ENCODE data around the gene NCAM2.

NCAM2 gene

DNA sequence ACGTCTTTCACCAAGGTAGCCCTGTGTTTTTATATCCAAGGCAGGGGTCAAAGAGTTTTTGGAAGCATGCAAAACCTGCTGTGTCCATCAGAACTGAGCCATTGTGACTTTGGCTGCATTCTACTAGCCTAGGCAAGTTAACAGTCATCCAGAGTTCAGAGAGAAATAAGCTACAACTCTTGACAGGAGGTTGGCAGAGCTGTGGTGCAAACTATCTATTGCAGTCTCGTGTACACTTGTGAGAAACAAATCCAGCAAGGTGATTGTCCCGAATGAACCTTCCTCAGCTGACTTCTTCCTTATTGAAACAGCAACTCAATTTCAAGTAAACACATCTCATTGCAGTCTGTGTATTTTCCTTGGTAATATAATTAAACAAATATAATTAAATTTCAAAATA is 124.5 kb downstream of the NCAM2 start:
- ChIA-PET CTCF (no interaction called here), POLR2A (no interaction called here)
- TF ChIP-seq, protein P1, sequence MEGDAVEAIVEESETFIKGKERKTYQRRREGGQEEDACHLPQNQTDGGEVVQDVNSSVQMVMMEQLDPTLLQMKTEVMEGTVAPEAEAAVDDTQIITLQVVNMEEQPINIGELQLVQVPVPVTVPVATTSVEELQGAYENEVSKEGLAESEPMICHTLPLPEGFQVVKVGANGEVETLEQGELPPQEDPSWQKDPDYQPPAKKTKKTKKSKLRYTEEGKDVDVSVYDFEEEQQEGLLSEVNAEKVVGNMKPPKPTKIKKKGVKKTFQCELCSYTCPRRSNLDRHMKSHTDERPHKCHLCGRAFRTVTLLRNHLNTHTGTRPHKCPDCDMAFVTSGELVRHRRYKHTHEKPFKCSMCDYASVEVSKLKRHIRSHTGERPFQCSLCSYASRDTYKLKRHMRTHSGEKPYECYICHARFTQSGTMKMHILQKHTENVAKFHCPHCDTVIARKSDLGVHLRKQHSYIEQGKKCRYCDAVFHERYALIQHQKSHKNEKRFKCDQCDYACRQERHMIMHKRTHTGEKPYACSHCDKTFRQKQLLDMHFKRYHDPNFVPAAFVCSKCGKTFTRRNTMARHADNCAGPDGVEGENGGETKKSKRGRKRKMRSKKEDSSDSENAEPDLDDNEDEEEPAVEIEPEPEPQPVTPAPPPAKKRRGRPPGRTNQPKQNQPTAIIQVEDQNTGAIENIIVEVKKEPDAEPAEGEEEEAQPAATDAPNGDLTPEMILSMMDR (IDR thresholded peaks at IDR 0.05; ENCODE audit: control extremely low read depth, extremely low read depth, low read depth, missing control alignments), result no peak
- no peak for DNase-seq (ENCODE audit: extremely low spot score)

DNA sequence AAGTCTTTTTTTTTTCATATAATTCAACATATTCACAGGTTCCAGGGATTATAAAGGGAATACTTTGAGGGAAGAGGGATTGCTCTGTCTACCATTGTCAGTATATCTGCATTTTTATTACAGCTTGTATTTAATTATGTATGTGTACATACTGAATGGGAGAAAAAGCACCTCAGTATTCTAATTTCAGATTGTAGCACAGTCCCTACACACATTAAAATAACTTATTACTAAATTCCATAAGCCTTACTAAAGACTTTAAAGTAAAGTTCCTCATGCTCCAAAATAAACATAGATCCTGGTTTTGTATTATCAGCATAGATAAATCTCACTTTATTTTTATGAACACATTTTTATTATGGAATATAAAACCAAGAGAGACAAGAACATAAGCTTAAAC is 134.2 kb downstream of the NCAM2 start:
- TF ChIP-seq, protein P1 (IDR thresholded peaks at IDR 0.05; ENCODE audit: control extremely low read depth, extremely low read depth, low read depth, missing control alignments), result no peak
- ChIA-PET POLR2A (no interaction called here), CTCF (interaction anchor here (1.7 to 1.8 kb wide), 2 partner anchors 8 to 12 kb away, joined by 4 to 5 read pairs; no protein-coding TSS in a partner anchor)
- DNase-seq (ENCODE audit: extremely low spot score), result no peak

DNA sequence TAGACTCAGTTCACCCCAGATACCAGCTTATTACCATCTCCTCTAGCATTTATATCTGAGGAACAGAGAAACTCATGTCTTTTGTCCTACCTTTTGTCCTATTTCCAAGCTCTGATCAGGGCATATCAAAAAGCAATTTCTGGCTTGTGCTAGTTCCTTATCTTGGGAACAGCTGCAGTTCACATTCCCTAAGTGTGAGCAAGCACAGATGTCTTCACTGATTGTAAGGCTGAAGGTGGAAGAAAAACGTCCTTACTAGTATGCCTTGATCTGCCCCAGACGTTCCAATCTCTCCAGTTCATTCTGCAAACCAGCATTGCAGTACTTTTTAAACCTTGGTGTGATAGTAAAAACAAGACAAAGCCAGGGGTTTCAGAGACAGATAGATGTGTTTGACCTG is 139.8 kb downstream of the NCAM2 start:
- CTCF ChIA-PET, result no interaction called here
- DNase-seq (ENCODE audit: extremely low spot score), result no peak

DNA sequence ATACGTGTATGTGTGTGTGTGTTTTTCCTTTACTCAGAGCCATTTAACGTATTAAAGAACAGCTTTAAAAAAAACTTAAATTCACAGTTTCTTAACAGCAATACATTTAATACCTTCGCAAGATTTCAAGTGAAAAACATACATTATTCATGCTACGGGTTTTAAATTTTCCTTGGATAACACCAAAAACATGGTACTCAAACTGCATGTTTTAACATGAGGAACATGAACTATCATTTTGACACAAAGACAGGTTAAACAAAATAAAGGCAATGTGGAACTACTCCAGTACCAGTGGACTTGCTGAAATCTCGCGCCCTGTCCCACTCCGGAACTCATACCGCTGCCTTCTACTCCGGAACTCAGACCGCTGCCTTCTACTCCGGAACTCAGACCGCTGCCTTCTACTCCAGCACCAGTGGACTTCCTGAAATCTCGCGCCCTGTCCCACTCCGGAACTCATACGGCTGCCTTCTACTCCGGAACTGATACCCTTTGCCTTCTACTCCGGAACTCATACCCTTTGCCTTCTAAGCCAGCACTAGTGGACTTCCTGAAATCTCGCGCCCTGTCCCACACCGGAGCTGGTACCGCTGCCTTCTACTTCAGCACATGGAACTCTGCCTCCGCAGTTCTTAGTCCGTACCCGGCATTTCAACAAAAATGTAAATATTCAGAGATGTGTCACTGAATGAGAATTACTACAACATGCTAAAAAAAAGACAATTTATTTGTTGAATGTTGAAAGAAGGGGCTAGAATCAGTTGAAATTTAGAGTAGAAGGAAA is 148.6 kb downstream of the NCAM2 start:
- no peak for DNase-seq (ENCODE audit: extremely low spot score)
- POLR2A ChIA-PET, result no interaction called here
- CTCF ChIA-PET, result no interaction called here
- TF ChIP-seq, protein P1 (IDR thresholded peaks at IDR 0.05; ENCODE audit: control extremely low read depth, extremely low read depth, low read depth, missing control alignments), result no peak

More for the DNA sequence above, 139.8 kb downstream of the NCAM2 start:
- TF ChIP-seq, protein P1 (IDR thresholded peaks at IDR 0.05; ENCODE audit: control extremely low read depth, extremely low read depth, low read depth, missing control alignments), result no peak
- POLR2A ChIA-PET, result no interaction called here

DNA sequence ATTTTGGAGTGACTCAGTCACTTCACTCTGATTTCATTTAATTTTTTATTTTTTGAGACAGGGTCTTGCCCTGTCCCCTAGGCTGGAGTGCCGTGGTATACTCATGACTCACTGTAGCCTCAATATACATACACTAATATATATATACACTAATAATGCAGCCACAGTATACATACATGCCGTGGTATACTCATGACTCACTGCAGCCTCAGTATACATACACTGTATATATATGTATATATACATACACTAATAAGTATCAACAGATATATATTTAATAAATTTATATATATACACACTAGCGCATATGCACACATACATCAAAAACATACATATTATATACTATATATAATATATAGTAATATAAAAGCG is 149.2 kb downstream of the NCAM2 start:
- TF ChIP-seq, protein P1 (IDR thresholded peaks at IDR 0.05; ENCODE audit: control extremely low read depth, extremely low read depth, low read depth, missing control alignments), result no peak
- no peak for DNase-seq (ENCODE audit: extremely low spot score)
- POLR2A ChIA-PET, result no interaction called here
- CTCF ChIA-PET, result no interaction called here

DNA sequence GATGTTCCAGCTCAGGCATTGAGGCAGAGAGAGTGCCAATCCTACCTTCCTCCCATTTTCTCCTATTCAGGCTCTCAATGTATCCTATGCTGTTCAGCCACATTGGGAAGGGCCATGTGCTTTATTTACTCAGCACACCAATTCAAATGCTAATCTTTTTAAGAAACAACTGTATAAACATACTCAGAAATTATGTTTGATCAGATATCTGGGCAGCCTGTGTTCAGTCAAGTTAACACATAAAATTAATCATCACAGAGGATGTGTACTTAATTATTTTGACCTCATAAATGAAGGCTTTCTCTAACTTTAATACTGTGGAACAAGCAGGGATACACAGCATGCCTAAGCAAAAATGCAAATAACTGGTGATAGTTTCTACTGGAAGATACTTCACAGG is 149.8 kb downstream of the NCAM2 start:
- DNase-seq (ENCODE audit: extremely low spot score), result no peak
- ChIA-PET POLR2A (no interaction called here), CTCF (no interaction called here)
- TF ChIP-seq, protein P1 (IDR thresholded peaks at IDR 0.05; ENCODE audit: control extremely low read depth, extremely low read depth, low read depth, missing control alignments), result no peak

Data from GM10248 (cell line).